ENCODE measurements around the gene ASCL2. TPM values are rescaled to one million over a fixed set of nuclear protein-coding genes. Genes with fewer than 3 reads are reported as not detected.

Gene ASCL2
- total and polyA plus RNA-seq, 2 of the 4 experiments (the other 2 are of a cell fraction): not detected

GRCh38 chr11:2287091-2287490 lies 16.7 kb upstream of the ASCL2 start:
- H2BK5ac ChIP-seq (ENCODE audit: low read depth, low read length, poor library complexity, severe bottlenecking): no peak overlapping the region
- no peak overlapping the region for H2AK5ac ChIP-seq (ENCODE audit: low read depth, low read length)
- H2BK120ac ChIP-seq (ENCODE audit: low read depth, low read length): no peak overlapping the region
- H4K20me1 ChIP-seq (ENCODE audit: insufficient read depth, low read length): no peaks in the 10 kb centered on the region
- WGBS, 2 experiments (ENCODE audit: extremely low coverage in 2 of 2, insufficient read length in 1 of 2): 10% methylated on average over 4 of the region's 16 CpGs; no CpG with 5 or more reads in 1 of the 2 experiments
- intact Hi-C loops (cut with micrococcal nuclease) (no loop called here), dilution Hi-C loops (cut with HindIII; ENCODE audit: low sequenced_read_pairs, unreplicated experiment) (no loop called here), in situ Hi-C loops (cut with MboI; ENCODE audit: low sequenced_read_pairs) (no loop called here)
- H3K79me1 ChIP-seq (ENCODE audit: low read depth in 1 of 2, low read length in 2 of 2): no peaks in the 10 kb centered on the region
- CTCF ChIA-PET: no interaction called here
- no peak overlapping the region for H3K4me3 ChIP-seq (ENCODE audit: insufficient read depth, low read depth, low read length)
- H3K9me1 ChIP-seq (ENCODE audit: insufficient read depth, low read length): no peaks in the 10 kb centered on the region
- TF ChIP-seq USF2 (IDR thresholded peaks at IDR 0.05; ENCODE audit: low read depth, low read length) (no peak), CTCF (conservative IDR thresholded peaks at IDR 0.05; ENCODE audit: low read depth, low read length) (no peak), BHLHE40 (IDR thresholded peaks at IDR 0.05; ENCODE audit: low read depth, low read length) (no peak), ELK1 (IDR thresholded peaks at IDR 0.05; ENCODE audit: borderline replicate concordance, low read depth, low read length) (no peak), POLR2A (IDR thresholded peaks at IDR 0.05; ENCODE audit: low read depth, low read length) (no peak), MAZ (IDR thresholded peaks at IDR 0.05; ENCODE audit: borderline replicate concordance, low read depth, low read length) (no peak), FOS (IDR thresholded peaks at IDR 0.05; ENCODE audit: low read depth, low read length) (no peak), RCOR1 (IDR thresholded peaks at IDR 0.05; ENCODE audit: insufficient replicate concordance, low read length) (no peak), RFX5 (IDR thresholded peaks at IDR 0.05; ENCODE audit: low read depth, low read length) (no peak)
- no peak overlapping the region for H3K9ac ChIP-seq (ENCODE audit: low read depth, low read length)
- DNase-seq (no peak), ATAC-seq (ENCODE audit: low read depth) (no peak)
- peaks cover 41% of the 10 kb centered on the region for H3K27me3 ChIP-seq (ENCODE audit: control insufficient read depth, insufficient read depth, low read length)
- no peak overlapping the region for H3K4me2 ChIP-seq (ENCODE audit: low read depth, low read length)
- H2BK15ac ChIP-seq (ENCODE audit: low read depth, low read length): no peak overlapping the region
- POLR2A ChIA-PET (ENCODE audit: unreplicated experiment): no interaction called here
- no peak overlapping the region for H3K18ac ChIP-seq (ENCODE audit: low read depth, low read length)
- no peak overlapping the region for H4K5ac ChIP-seq (ENCODE audit: low read depth, low read length)
- no peak overlapping the region for H3K14ac ChIP-seq (replicated peaks; ENCODE audit: low read depth, low read length)
- H4K91ac ChIP-seq (ENCODE audit: insufficient read depth, low read depth, low read length): no peak overlapping the region
- no peaks in the 10 kb centered on the region for H3K9me3 ChIP-seq (ENCODE audit: control insufficient read depth, insufficient read depth, low read length)
- no peaks in the 10 kb centered on the region for H3K36me3 ChIP-seq (ENCODE audit: control insufficient read depth, insufficient read depth, low read length)
- no peak overlapping the region for H2AFZ ChIP-seq (replicated peaks; ENCODE audit: low read length, poor library complexity)
- BruUV-seq (replicated peaks): no TSS peak
- no peak overlapping the region for H3K27ac ChIP-seq (ENCODE audit: insufficient read depth, low read length)
- H3K56ac ChIP-seq (ENCODE audit: extremely low read depth, insufficient read depth, low read length): no peak overlapping the region
- H3K4me1 ChIP-seq (ENCODE audit: control insufficient read depth, insufficient read depth, low read length): no peaks in the 10 kb centered on the region
- no peak overlapping the region for H4K8ac ChIP-seq (ENCODE audit: low read depth in 2 of 2, low read length in 2 of 2)
- H2BK20ac ChIP-seq (ENCODE audit: low read depth, low read length): no peak overlapping the region
- peak overlapping the region; percentile 5 for H2AK9ac ChIP-seq (replicated peaks; ENCODE audit: low read depth, low read length, poor library complexity)
- no peak overlapping the region for H3K23ac ChIP-seq (ENCODE audit: low read depth, low read length)
- no peak overlapping the region for H3K4ac ChIP-seq (ENCODE audit: low read depth, low read length)

Data from IMR-90 (cell line).